HEK293 (cell line): ENCODE data around the gene FBXO21.

Experiments
- CTCF ChIA-PET: fragments of 350-600 bp; formaldehyde crosslinking; extraction: SDS; loops from one replicate; lab custom pipeline; 2021; ENCODE audit warnings: antibody characterized with exemption; lab: Yijun Ruan, JAX
- POLR2A ChIA-PET: fragments of 300-600 bp; formaldehyde crosslinking; extraction: SDS; loops from one replicate; lab custom pipeline; 2020; ENCODE audit warnings: antibody characterized with exemption, inconsistent platforms; lab: Yijun Ruan, JAX
- H3K27ac ChIP-seq: fragments of 200-500 bp; sonication (Bioruptor generic); 2 replicates; pipeline ENCODE4 v1.5.1; 2014; ENCODE audit warnings: low read depth, low read length, control low read depth, inconsistent platforms; ENCODE audit errors: extremely low read depth
- H3K36me3 ChIP-seq, 2 experiments: fragments of 200-500 bp in 1 of 2; sonication (Bioruptor generic) in 1 of 2; 1 replicate in 1 of 2; 2 replicates in 1 of 2; pipeline ENCODE4 v1.5.1; 2014 to 2017; ENCODE audit warnings: inconsistent platforms in 2 of 2, low read length in 2 of 2; ENCODE audit not compliant: control insufficient read depth in 2 of 2, insufficient read depth in 1 of 2
- H3K4me1 ChIP-seq: fragments of 200-500 bp; sonication (Bioruptor generic); 2 replicates; pipeline ENCODE4 v1.5.1; 2014; ENCODE audit warnings: mild to moderate bottlenecking, low read length, inconsistent platforms; ENCODE audit not compliant: control insufficient read depth, insufficient read depth
- H3K4me3 ChIP-seq: 2 replicates; pipeline ENCODE4 v1.5.1; 2011; ENCODE audit warnings: low read depth, mild to moderate bottlenecking, control low read depth, low read length, moderate library complexity
- H3K9me3 ChIP-seq: fragments of 200-500 bp; sonication (Bioruptor generic); 2 replicates; pipeline ENCODE4 v1.5.1; 2014; ENCODE audit warnings: low read depth, low read length, inconsistent platforms; ENCODE audit not compliant: control insufficient read depth, insufficient read depth
- BCL6B ChIP-seq: fragments of 450-650 bp; formaldehyde crosslinking; IDR thresholded peaks from 2 replicates; pipeline ENCODE4 v1.5.1; 2017; ENCODE audit warnings: missing biosample characterization, missing genetic modification characterization
- CTCF ChIP-seq: fragments of 450-650 bp; formaldehyde crosslinking; IDR thresholded peaks from 2 replicates; pipeline ENCODE4 v1.5.1; 2016; ENCODE audit warnings: missing biosample characterization, missing genetic modification characterization
- IKZF3 ChIP-seq: fragments of 450-650 bp; IDR thresholded peaks from 2 replicates; pipeline ENCODE4 v1.5.0; 2018; ENCODE audit warnings: missing biosample characterization, mild to moderate bottlenecking, missing genetic modification characterization, moderate library complexity
- KLF7 ChIP-seq: fragments of 450-650 bp; formaldehyde crosslinking; IDR thresholded peaks from 2 replicates; pipeline ENCODE4 v1.5.1; 2016; ENCODE audit warnings: missing biosample characterization, missing genetic modification characterization, borderline replicate concordance
- KLF9 ChIP-seq: fragments of 450-650 bp; formaldehyde crosslinking; IDR thresholded peaks from 2 replicates; pipeline ENCODE4 v1.5.1; 2016; ENCODE audit warnings: missing biosample characterization, missing genetic modification characterization, low read depth
- SP7 ChIP-seq: fragments of 450-650 bp; formaldehyde crosslinking; IDR thresholded peaks from 2 replicates; pipeline ENCODE4 v1.5.1; 2016; ENCODE audit warnings: missing biosample characterization, missing genetic modification characterization
- ZBTB8A ChIP-seq: fragments of 450-650 bp; formaldehyde crosslinking; IDR thresholded peaks from 2 replicates; pipeline ENCODE4 v1.5.1; 2016; ENCODE audit warnings: missing biosample characterization, missing genetic modification characterization
- ZNF132 ChIP-seq: fragments of 450-650 bp; formaldehyde crosslinking; IDR thresholded peaks from 2 replicates; pipeline ENCODE4 v1.5.1; 2017; ENCODE audit warnings: missing biosample characterization, missing genetic modification characterization, borderline replicate concordance
- ZNF174 ChIP-seq: fragments of 450-650 bp; formaldehyde crosslinking; IDR thresholded peaks from 2 replicates; pipeline ENCODE4 v1.5.0; 2017; ENCODE audit warnings: missing biosample characterization, mild to moderate bottlenecking, missing genetic modification characterization
- ZNF221 ChIP-seq: fragments of 450-650 bp; formaldehyde crosslinking; IDR thresholded peaks from 2 replicates; pipeline ENCODE4 v1.5.1; 2017; ENCODE audit warnings: missing biosample characterization, missing genetic modification characterization, borderline replicate concordance
- ZNF302 ChIP-seq: fragments of 450-650 bp; formaldehyde crosslinking; IDR thresholded peaks from 2 replicates; pipeline ENCODE4 v1.5.1; 2016; ENCODE audit warnings: missing biosample characterization, missing genetic modification characterization, low read depth
- ZNF416 ChIP-seq: fragments of 450-650 bp; formaldehyde crosslinking; IDR thresholded peaks from 2 replicates; pipeline ENCODE4 v1.5.1; 2016; ENCODE audit warnings: missing biosample characterization, missing genetic modification characterization
- ZNF433 ChIP-seq: fragments of 450-650 bp; formaldehyde crosslinking; IDR thresholded peaks from 2 replicates; pipeline ENCODE4 v1.5.1; 2016; ENCODE audit warnings: missing biosample characterization, missing genetic modification characterization, low read depth
- ZNF571 ChIP-seq: fragments of 450-650 bp; formaldehyde crosslinking; IDR thresholded peaks from 2 replicates; pipeline ENCODE4 v1.5.0; 2017; ENCODE audit warnings: missing biosample characterization, missing genetic modification characterization
- ZNF585B ChIP-seq: fragments of 450-650 bp; formaldehyde crosslinking; IDR thresholded peaks from 2 replicates; pipeline ENCODE4 v1.5.1; 2016; ENCODE audit warnings: missing biosample characterization, missing genetic modification characterization
- ZNF596 ChIP-seq: fragments of 450-650 bp; IDR thresholded peaks from 2 replicates; pipeline ENCODE4 v1.5.0; 2018; ENCODE audit warnings: missing biosample characterization, mild to moderate bottlenecking, missing genetic modification characterization, moderate library complexity
- ZNF626 ChIP-seq: fragments of 450-650 bp; sonication (Bioruptor Pico); formaldehyde crosslinking; IDR thresholded peaks from 2 replicates; pipeline ENCODE4 v1.5.1; 2018; ENCODE audit warnings: missing biosample characterization, missing genetic modification characterization, inconsistent platforms
- ZNF654 ChIP-seq: fragments of 450-650 bp; formaldehyde crosslinking; IDR thresholded peaks from 2 replicates; pipeline ENCODE4 v1.5.1; 2016; ENCODE audit warnings: low read depth, missing biosample characterization, missing genetic modification characterization
- ZNF670 ChIP-seq: fragments of 450-650 bp; formaldehyde crosslinking; IDR thresholded peaks from 2 replicates; pipeline ENCODE4 v1.5.1; 2016; ENCODE audit warnings: missing biosample characterization, missing genetic modification characterization, low read depth
- ZNF837 ChIP-seq: fragments of 450-650 bp; formaldehyde crosslinking; IDR thresholded peaks from 2 replicates; pipeline ENCODE4 v1.5.1; 2016; ENCODE audit warnings: missing biosample characterization, missing genetic modification characterization

The FBXO21 gene

DNA sequence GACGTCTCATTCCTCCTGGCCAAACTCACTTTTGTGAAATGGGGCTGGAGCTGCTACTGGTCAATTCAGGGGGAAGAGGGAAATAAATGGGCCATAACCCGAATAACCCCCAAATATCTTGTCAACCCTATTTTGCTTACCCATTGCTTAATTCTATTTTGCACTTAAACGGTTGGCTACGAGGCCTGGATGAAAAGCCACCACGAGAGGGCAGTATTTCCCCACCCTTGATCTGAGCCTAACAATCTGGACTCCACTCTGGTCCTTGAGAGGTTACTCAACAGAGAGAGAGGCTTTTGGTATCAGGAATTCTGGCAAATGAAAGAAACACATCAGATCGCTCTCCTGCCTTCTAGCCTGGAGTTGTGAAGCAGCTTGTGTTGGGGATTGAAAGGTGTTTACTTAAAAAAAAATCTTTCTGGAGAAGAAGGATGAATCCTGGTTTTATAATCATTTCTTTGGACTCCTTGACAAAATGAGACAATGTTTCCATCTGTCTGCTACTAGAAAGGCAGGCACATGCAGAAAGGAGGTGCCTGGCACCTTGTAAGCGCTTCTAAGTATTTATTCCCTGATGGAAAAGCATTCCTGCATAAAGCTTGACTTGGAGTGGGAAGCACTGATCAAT, 22.4 kb upstream of the FBXO21 start (continued):
- TF ChIP-seq ZNF132 (tag by site-specific recombination), result no peak
- TF ChIP-seq ZNF596 (tag by site-specific recombination), result peak; percentile 45; the same call in 1 of the 2 replicates
- no peak for TF ChIP-seq KLF7 (tag by site-specific recombination)
- no peak for TF ChIP-seq ZNF174
- TF ChIP-seq ZNF654, result peak; percentile 99
- TF ChIP-seq CTCF (tag by site-specific recombination), result peak; percentile 68

- TF ChIP-seq ZNF174, result no peak
- H3K9me3 ChIP-seq, result no peaks in the 10 kb centered on the region
- CTCF ChIA-PET, result interaction anchor here (0.5 to 4.8 kb wide), 13 partner anchors 9 to 647 kb away, joined by 3 to 42 read pairs (median 7); no protein-coding TSS in a partner anchor
- no peaks in the 10 kb centered on the region for H3K36me3 ChIP-seq
- no peak overlapping the region for H3K4me3 ChIP-seq
- no peak overlapping the region for H3K27ac ChIP-seq
- POLR2A ChIA-PET, result no interaction called here
- H3K4me1 ChIP-seq, result no peaks in the 10 kb centered on the region
Measured at GRCh38 chr12:117210266-117210918, 20.1 kb upstream of the FBXO21 start.

GRCh38 chr12:117209626-117210025, 19.4 kb upstream of the FBXO21 start:
- no peaks in the 10 kb centered on the region for H3K4me1 ChIP-seq
- CTCF ChIA-PET, result interaction anchor here (0.6 to 2.2 kb wide), 2 partner anchors 26 to 407 kb away, joined by 3 to 7 read pairs; no protein-coding TSS in a partner anchor
- H3K36me3 ChIP-seq, result no peaks in the 10 kb centered on the region
- POLR2A ChIA-PET, result no interaction called here
- TF ChIP-seq ZNF585B (tag by site-specific recombination) (no peak), ZNF571 (no peak), ZNF221 (tag by site-specific recombination) (no peak), SP7 (tag by site-specific recombination) (no peak), ZNF626 (no peak), BCL6B (tag by site-specific recombination) (no peak), ZNF837 (tag by site-specific recombination) (no peak), IKZF3 (tag by site-specific recombination) (no peak), ZNF302 (tag by site-specific recombination) (no peak)
- TF ChIP-seq, all 188 proteins: peak for 0
- H3K27ac ChIP-seq, result no peak overlapping the region
- no peak overlapping the region for H3K4me3 ChIP-seq
- no peaks in the 10 kb centered on the region for H3K9me3 ChIP-seq

DNA sequence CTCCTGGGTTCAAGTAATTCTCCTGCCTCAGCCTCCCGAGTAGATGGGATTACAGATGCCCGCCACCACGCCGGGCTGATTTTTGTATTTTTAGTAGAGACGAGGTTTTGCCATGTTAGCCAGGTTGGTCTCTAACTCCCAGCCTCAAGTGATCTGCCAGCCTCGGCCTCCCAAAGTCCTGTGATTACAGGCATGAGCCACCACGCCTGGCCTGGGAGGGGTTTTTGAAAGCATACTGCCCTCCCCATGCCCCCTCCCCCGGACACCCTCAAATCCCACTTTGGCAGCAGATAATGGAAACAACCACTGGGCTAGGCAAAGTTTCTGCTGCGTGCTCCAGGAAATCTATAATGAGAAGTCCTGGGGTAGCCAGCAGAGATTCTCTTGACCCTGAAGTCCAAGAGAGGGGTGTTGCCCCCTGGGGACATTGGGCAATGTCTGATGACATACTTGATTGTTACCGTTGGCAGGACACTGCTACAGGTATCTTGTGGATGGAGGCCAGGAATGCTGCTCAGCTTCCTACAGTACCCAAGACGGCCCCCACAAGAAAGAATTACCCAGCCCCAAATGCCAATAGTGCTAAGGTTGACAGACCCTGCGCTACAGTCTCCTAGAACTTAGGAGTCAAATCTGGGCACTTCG, 18.7 kb upstream of the FBXO21 start:
- H3K4me3 ChIP-seq, result no peak overlapping the region
- H3K9me3 ChIP-seq, result no peaks in the 10 kb centered on the region
- H3K36me3 ChIP-seq, result no peaks in the 10 kb centered on the region
- CTCF ChIA-PET, result interaction anchor here (0.6 to 2.2 kb wide), 2 partner anchors 27 to 407 kb away, joined by 3 to 7 read pairs; no protein-coding TSS in a partner anchor
- TF ChIP-seq ZNF416 (tag by site-specific recombination) (no peak), ZNF433 (tag by site-specific recombination) (no peak), ZNF670 (no peak), ZBTB8A (no peak), KLF9 (no peak)
- TF ChIP-seq, all 188 proteins: peak for 0
- POLR2A ChIA-PET, result no interaction called here
- Histone ChIP-seq H3K27ac (no peak overlapping the region), H3K4me1 (no peaks in the 10 kb centered on the region)
